ENCODE data around the gene BMP6. TPM values are rescaled to one million over a fixed set of nuclear protein-coding genes. Genes with fewer than 3 reads are reported as not detected.

The BMP6 gene
- total and polyA plus RNA-seq, 2 donors (not counting 3 experiments of a cell fraction or from before 2014, with no cell fraction given), result 221 to 276 TPM

GRCh38 chr6:7900621-7901020 lies 174.7 kb downstream of the BMP6 start:
- intact Hi-C loops (cut with micrococcal nuclease) (loop anchor here (10.0 kb wide), 1 partner anchor 314 kb away; no protein-coding TSS in a partner anchor), dilution Hi-C loops (cut with MboI; ENCODE audit: extremely low pct_ligation_motif_present, low sequenced_read_pairs) (no loop called here)
- H4K20me1 ChIP-seq (replicated peaks; ENCODE audit: control insufficient read depth, extremely low read depth, insufficient read depth, low read length), result no peaks in the 10 kb centered on the region
- H3K27me3 ChIP-seq (ENCODE audit: control insufficient read depth in 2 of 2, insufficient read depth in 2 of 2, low read length in 2 of 2), result no peaks in the 10 kb centered on the region
- peak overlapping the region; percentile 36 for H3K27ac ChIP-seq (ENCODE audit: insufficient read depth, low read depth, low read length)
- H3K9me1 ChIP-seq (replicated peaks; ENCODE audit: control insufficient read depth, extremely low read depth, insufficient read depth, low read length), result no peaks in the 10 kb centered on the region
- peaks cover 79 to 89% of the 10 kb centered on the region in 2 experiments for H3K36me3 ChIP-seq (ENCODE audit: control insufficient read depth in 2 of 2, extremely low read depth in 1 of 2, insufficient read depth in 2 of 2, low read length in 2 of 2)
- no peaks in the 10 kb centered on the region for H3K9me3 ChIP-seq (replicated peaks; ENCODE audit: control insufficient read depth, insufficient read depth, low read length)
- no peak overlapping the region for H3K4me3 ChIP-seq (replicated peaks in 1 of 3; ENCODE audit: insufficient read depth in 1 of 3, low read depth in 1 of 3, low read length in 3 of 3)
- no peak overlapping the region for H3K4me2 ChIP-seq (ENCODE audit: insufficient read depth, low read length)
- CTCF ChIA-PET, result interaction anchor here (1.5 to 9.0 kb wide), 4 partner anchors 92 to 178 kb away, joined by 4 to 78 read pairs (median 10); no protein-coding TSS in a partner anchor
- H3K9ac ChIP-seq (replicated peaks; ENCODE audit: extremely low read depth, insufficient read depth, low read length), result peak overlapping the region; percentile 36
- TF ChIP-seq POLR2A (IDR thresholded peaks at IDR 0.05; ENCODE audit: low read depth, low read length), result peak; percentile 67
- TF ChIP-seq MYC (IDR thresholded peaks at IDR 0.05; ENCODE audit: low read depth, low read length), result no peak
- H2AFZ ChIP-seq (ENCODE audit: low read depth, low read length), result no peak overlapping the region
- BruUV-seq (replicated peaks), result no TSS peak
- H3K4me1 ChIP-seq (ENCODE audit: control insufficient read depth, extremely low read depth, insufficient read depth, low read length), result peaks cover 97% of the 10 kb centered on the region
- peaks cover 99% of the 10 kb centered on the region for H3K79me2 ChIP-seq (ENCODE audit: control insufficient read depth, insufficient read depth, low read length)
- DNase-seq (ENCODE audit: low read depth, low spot score) (peak; percentile 39), FAIRE-seq (no peak)
- POLR2A ChIA-PET, result interaction anchor here (1.3 to 2.8 kb wide), 2 partner anchors 92 to 106 kb away, joined by 7 to 11 read pairs; no protein-coding TSS in a partner anchor

- Histone ChIP-seq H3K9me1 (replicated peaks; ENCODE audit: control insufficient read depth, extremely low read depth, insufficient read depth, low read length) (no peaks in the 10 kb centered on the region), H3K27me3 (ENCODE audit: control insufficient read depth in 2 of 2, insufficient read depth in 2 of 2, low read length in 2 of 2) (no peaks in the 10 kb centered on the region), H3K4me2 (ENCODE audit: insufficient read depth, low read length) (no peak overlapping the region), H3K4me3 (replicated peaks in 1 of 3; ENCODE audit: insufficient read depth in 1 of 3, low read depth in 1 of 3, low read length in 3 of 3) (no peak overlapping the region), H3K79me2 (ENCODE audit: control insufficient read depth, insufficient read depth, low read length) (peaks cover 99% of the 10 kb centered on the region), H3K4me1 (ENCODE audit: control insufficient read depth, extremely low read depth, insufficient read depth, low read length) (peaks cover 97% of the 10 kb centered on the region), H3K36me3 (ENCODE audit: control insufficient read depth in 2 of 2, extremely low read depth in 1 of 2, insufficient read depth in 2 of 2, low read length in 2 of 2) (peaks cover 74 to 86% of the 10 kb centered on the region in 2 experiments), H3K9ac (replicated peaks; ENCODE audit: extremely low read depth, insufficient read depth, low read length) (peak overlapping the region; percentile 64), H2AFZ (ENCODE audit: low read depth, low read length) (no peak overlapping the region), H3K27ac (ENCODE audit: insufficient read depth, low read depth, low read length) (peak overlapping the region; percentile 94), H4K20me1 (replicated peaks; ENCODE audit: control insufficient read depth, extremely low read depth, insufficient read depth, low read length) (no peaks in the 10 kb centered on the region), H3K9me3 (replicated peaks; ENCODE audit: control insufficient read depth, insufficient read depth, low read length) (no peaks in the 10 kb centered on the region)
- FAIRE-seq (no peak), DNase-seq (ENCODE audit: low read depth, low spot score) (peak; percentile 20)
- BruUV-seq (replicated peaks), result no TSS peak
- ChIA-PET POLR2A (interaction anchor here (2.8 kb wide), 1 partner anchor 91 kb away, joined by 11 read pairs; no protein-coding TSS in a partner anchor), CTCF (interaction anchor here (1.5 to 9.0 kb wide), 4 partner anchors 91 to 178 kb away, joined by 4 to 78 read pairs (median 10); no protein-coding TSS in a partner anchor)
- dilution Hi-C loops (cut with MboI; ENCODE audit: extremely low pct_ligation_motif_present, low sequenced_read_pairs), result no loop called here
- TF ChIP-seq POLR2A (IDR thresholded peaks at IDR 0.05; ENCODE audit: low read depth, low read length) (no peak), MAX (IDR thresholded peaks at IDR 0.05; ENCODE audit: insufficient read depth, insufficient read length) (no peak), EZH2 (IDR thresholded peaks at IDR 0.05; ENCODE audit: borderline replicate concordance, low read depth, low read length, severe bottlenecking) (no peak), GATA2 (IDR thresholded peaks at IDR 0.05; ENCODE audit: insufficient read depth, insufficient read length, low read depth, low read length) (no peak), CTCF (IDR thresholded peaks at IDR 0.05; ENCODE audit: extremely low read depth in 1 of 2, insufficient read depth in 1 of 2, low read depth in 1 of 2, low read length in 2 of 2) (no peak), FOS (IDR thresholded peaks at IDR 0.05; ENCODE audit: borderline replicate concordance, insufficient read depth, low read length) (no peak), MYC (IDR thresholded peaks at IDR 0.05; ENCODE audit: low read depth, low read length) (no peak), JUN (IDR thresholded peaks at IDR 0.05; ENCODE audit: borderline replicate concordance, insufficient read depth, insufficient read length, low read depth) (no peak), POLR2AphosphoS5 (IDR thresholded peaks at IDR 0.05; ENCODE audit: insufficient read depth, low read depth, low read length) (no peak)
- intact Hi-C loops (cut with micrococcal nuclease), result loop anchor here (10.0 kb wide), 1 partner anchor 314 kb away; no protein-coding TSS in a partner anchor
These were observed 175.2 kb downstream of the BMP6 start for GRCh38 chr6:7901056-7901455.

Data from endothelial cell of umbilical vein (primary cell).